H1 (cell line): ENCODE measurements around the gene RCBTB1. TPM values are rescaled to one million over a fixed set of nuclear protein-coding genes. Genes with fewer than 3 reads are reported as not detected.

Source experiments
- CTCF ChIA-PET: fragments of 300-600 bp; sonication (Branson Sonifier 250); formaldehyde crosslinking; loops from one replicate; lab custom pipeline; 2021; ENCODE audit not compliant: partially characterized antibody; lab: Charles Lee
- POLR2A ChIA-PET: fragments of 300-600 bp; sonication (Branson Sonifier 250); formaldehyde crosslinking; loops from one replicate; lab custom pipeline; 2021; ENCODE audit warnings: inconsistent platforms; ENCODE audit not compliant: partially characterized antibody; lab: Charles Lee
- DNase-seq, 2 experiments: peaks; one replicate each; pipeline versions ENCODE4 v3.0.0 to v3.0.0-alpha.2; 2010 to 2022; ENCODE audit warnings: low spot score in 2 of 2, low read depth in 1 of 2, mixed read lengths in 1 of 2
- FAIRE-seq: peaks from 2 replicates; lab custom pipeline; 2011; peaks lifted over from hg19 to GRCh38; lab: Jason Lieb, UNC
- H2AFZ ChIP-seq: 2 replicates; pipeline ENCODE4 v1.8.1; 2012; ENCODE audit warnings: low read length, inconsistent platforms
- H2AK5ac ChIP-seq: 2 replicates; pipeline ENCODE4 v1.6.1; 2013; ENCODE audit warnings: low read depth, low read length
- H2BK120ac ChIP-seq: replicated peaks from 2 replicates; pipeline ENCODE3; 2013; ENCODE audit warnings: low read depth, low read length, inconsistent platforms
- H2BK12ac ChIP-seq: 2 replicates; pipeline ENCODE4 v1.6.1; 2013; ENCODE audit warnings: low read depth, low read length
- H2BK15ac ChIP-seq: 2 replicates; pipeline ENCODE4 v1.6.1; 2013; ENCODE audit warnings: low read length
- H2BK20ac ChIP-seq: 2 replicates; pipeline ENCODE4 v1.6.1; 2013; ENCODE audit warnings: low read length
- H2BK5ac ChIP-seq: 2 replicates; pipeline ENCODE4 v1.6.1; 2013; ENCODE audit warnings: low read depth, low read length
- H3K14ac ChIP-seq: 2 replicates; pipeline ENCODE4 v1.6.1; 2013; ENCODE audit warnings: inconsistent platforms; ENCODE audit not compliant: insufficient read length
- H3K18ac ChIP-seq: 2 replicates; pipeline ENCODE4 v1.6.1; 2013; ENCODE audit warnings: low read length; ENCODE audit errors: extremely low read depth
- H3K23ac ChIP-seq: 2 replicates; pipeline ENCODE4 v1.6.1; 2013; ENCODE audit warnings: inconsistent platforms; ENCODE audit not compliant: insufficient read length
- H3K23me2 ChIP-seq: 2 replicates; pipeline ENCODE4 v1.6.1; 2013; ENCODE audit warnings: low read depth, low read length
- H3K27ac ChIP-seq: 2 replicates; pipeline ENCODE4 v1.6.1; 2011; ENCODE audit warnings: low read depth, low read length, inconsistent platforms
- H3K27me3 ChIP-seq, 4 experiments: replicated peaks in 1 of 4; 1 replicate in 1 of 4; 2 replicates in 3 of 4; pipeline versions ENCODE4 v1.6.1 to v1.8.1; 2011 to 2013; ENCODE audit warnings: low read length in 3 of 4, mild to moderate bottlenecking in 3 of 4, inconsistent platforms in 2 of 4, mixed read lengths in 2 of 4, moderate library complexity in 1 of 4; ENCODE audit not compliant: control insufficient read depth in 3 of 4, insufficient read depth in 3 of 4; ENCODE audit errors: extremely low read depth in 1 of 4
- H3K36me3 ChIP-seq, 4 experiments: 2 replicates each; pipeline versions ENCODE4 v1.6.1 to v1.8.1; 2011 to 2013; ENCODE audit warnings: mild to moderate bottlenecking in 4 of 4, low read length in 3 of 4, moderate library complexity in 2 of 4, control low read depth in 1 of 4, inconsistent platforms in 1 of 4; ENCODE audit not compliant: insufficient read depth in 4 of 4, control insufficient read depth in 2 of 4
- H3K4ac ChIP-seq: replicated peaks from 2 replicates; pipeline ENCODE3; 2013; ENCODE audit warnings: low read length, low read depth, mixed read lengths, inconsistent platforms; ENCODE audit not compliant: insufficient read length
- H3K4me1 ChIP-seq, 4 experiments: replicated peaks in 1 of 4; 1 replicate in 1 of 4; 2 replicates in 3 of 4; pipeline versions ENCODE4 v1.6.1 to v1.8.1; 2011 to 2013; ENCODE audit warnings: low read length in 3 of 4, inconsistent platforms in 2 of 4, mixed read lengths in 1 of 4; ENCODE audit not compliant: insufficient read depth in 4 of 4, control insufficient read depth in 3 of 4
- H3K4me2 ChIP-seq, 2 experiments: 2 replicates each; pipeline versions ENCODE4 v1.6.1 to v1.8.1; 2011 to 2013; ENCODE audit warnings: low read depth in 2 of 2, low read length in 2 of 2, control low read depth in 1 of 2, inconsistent platforms in 1 of 2, mild to moderate bottlenecking in 1 of 2; ENCODE audit not compliant: insufficient read depth in 1 of 2
- H3K4me3 ChIP-seq, 4 experiments: fragments of 200-600, 300-600 bp in 1 of 4; sonication (generic), shearing (Covaris generic), sonication (Bioruptor Twin) in 1 of 4; 2 replicates each; pipeline versions ENCODE4 v1.5.1 to v1.8.1; 2011 to 2016; ENCODE audit warnings: low read length in 4 of 4, low read depth in 3 of 4, control low read depth in 2 of 4, inconsistent platforms in 2 of 4, mild to moderate bottlenecking in 2 of 4, mixed read lengths in 1 of 4, moderate library complexity in 1 of 4; ENCODE audit not compliant: insufficient read depth in 2 of 4; ENCODE audit errors: extremely low read depth in 1 of 4
- H3K56ac ChIP-seq: replicated peaks from 2 replicates; pipeline ENCODE3; 2013; ENCODE audit warnings: low read depth, mild to moderate bottlenecking, mixed read lengths, low read length, inconsistent platforms; ENCODE audit not compliant: insufficient read length
- H3K79me1 ChIP-seq: 2 replicates; pipeline ENCODE4 v1.6.1; 2013; ENCODE audit warnings: low read depth, low read length, control low read depth
- H3K79me2 ChIP-seq, 2 experiments: 2 replicates each; pipeline versions ENCODE4 v1.6.1 to v1.8.1; 2012 to 2013; ENCODE audit warnings: low read length in 2 of 2, mild to moderate bottlenecking in 2 of 2, inconsistent platforms in 1 of 2; ENCODE audit not compliant: insufficient read depth in 2 of 2, control insufficient read depth in 1 of 2
- H3K9ac ChIP-seq, 4 experiments: replicated peaks in 1 of 4; 1 replicate in 1 of 4; 2 replicates in 3 of 4; pipeline versions ENCODE4 v1.6.1 to v1.8.1; 2011 to 2013; ENCODE audit warnings: low read depth in 3 of 4, low read length in 3 of 4, control low read depth in 2 of 4, mild to moderate bottlenecking in 2 of 4, moderate library complexity in 2 of 4, inconsistent platforms in 1 of 4; ENCODE audit errors: extremely low read depth in 1 of 4
- H3K9me3 ChIP-seq, 2 experiments: 2 replicates each; pipeline versions ENCODE4 v1.6.1 to v1.8.1; 2012 to 2013; ENCODE audit warnings: mild to moderate bottlenecking in 2 of 2, moderate library complexity in 2 of 2, control low read depth in 1 of 2, inconsistent platforms in 1 of 2, low read depth in 1 of 2, low read length in 1 of 2, mixed read lengths in 1 of 2; ENCODE audit not compliant: insufficient read depth in 2 of 2
- H4K20me1 ChIP-seq, 2 experiments: replicated peaks in 1 of 2; 2 replicates each; pipeline versions ENCODE3 to v1.8.1; 2011 to 2013; ENCODE audit warnings: inconsistent platforms in 2 of 2, low read length in 2 of 2, mild to moderate bottlenecking in 1 of 2; ENCODE audit not compliant: insufficient read depth in 2 of 2, control insufficient read depth in 1 of 2
- H4K5ac ChIP-seq: 2 replicates; pipeline ENCODE4 v1.6.1; 2013; ENCODE audit warnings: low read length, low read depth, mixed read lengths, inconsistent platforms; ENCODE audit not compliant: insufficient read length
- H4K8ac ChIP-seq: 2 replicates; pipeline ENCODE4 v1.8.0; 2013; ENCODE audit warnings: mild to moderate bottlenecking, moderate library complexity, low read length, inconsistent platforms; ENCODE audit not compliant: insufficient read depth; ENCODE audit errors: extremely low read depth
- H4K91ac ChIP-seq: replicated peaks from 2 replicates; pipeline ENCODE3; 2013; ENCODE audit warnings: low read length, mixed read lengths, inconsistent platforms; ENCODE audit not compliant: insufficient read length
- BACH1 ChIP-seq: IDR thresholded peaks from 2 replicates; pipeline ENCODE4 v1.6.1; 2012; ENCODE audit warnings: low read length, improper control_type of control experiment
- CBX5 ChIP-seq: fragments of 300-800, 300-1000 bp; sonication (generic); IDR thresholded peaks from 2 replicates; pipeline ENCODE4 v1.7.1; 2016; ENCODE audit warnings: antibody characterized with exemption, low read length, low read depth
- CHD1 ChIP-seq: IDR thresholded peaks from 2 replicates; pipeline ENCODE4 v1.6.1; 2012; ENCODE audit warnings: low read depth, low read length, improper control_type of control experiment
- HDAC2 ChIP-seq, 2 experiments: fragments of 300-600 bp in 1 of 2; sonication (generic) in 1 of 2; IDR thresholded peaks; 2 replicates each; pipeline ENCODE4 v1.6.1; 2011 to 2012; ENCODE audit warnings: low read depth in 2 of 2, low read length in 2 of 2, mild to moderate bottlenecking in 2 of 2, moderate library complexity in 2 of 2, borderline replicate concordance in 1 of 2, inconsistent platforms in 1 of 2
- MAFK ChIP-seq: IDR thresholded peaks from 2 replicates; pipeline ENCODE4 v1.6.1; 2012; ENCODE audit warnings: low read depth, mild to moderate bottlenecking, improper control_type of control experiment, low read length
- SAP30 ChIP-seq: fragments of 300-600 bp; sonication (generic); IDR thresholded peaks from 2 replicates; pipeline ENCODE4 v1.7.1; 2012; ENCODE audit warnings: low read length, moderate library complexity, mild to moderate bottlenecking, inconsistent platforms; ENCODE audit not compliant: insufficient read depth, insufficient replicate concordance
- SIRT6 ChIP-seq: IDR thresholded peaks from one replicate; pipeline ENCODE4 v1.7.1; 2012; ENCODE audit warnings: low read length, inconsistent platforms
- TBP ChIP-seq: IDR thresholded peaks from 2 replicates; pipeline ENCODE4 v1.6.1; 2011; ENCODE audit warnings: low read depth, low read length, improper control_type of control experiment
- TCF12 ChIP-seq: IDR thresholded peaks from 2 replicates; pipeline ENCODE4 v1.6.1; 2011; ENCODE audit warnings: low read depth, mild to moderate bottlenecking, low read length
- ZNF274 ChIP-seq: IDR thresholded peaks from 2 replicates; pipeline ENCODE4 v1.7.0; 2012; ENCODE audit warnings: low read length, borderline replicate concordance; ENCODE audit errors: extremely low read depth
- WGBS, 2 experiments: shearing (Covaris generic) in 1 of 2; methylation state at CpG; one replicate each; pipeline versions ENCODE4 v1.1.6 to v1.1.7; 2013 to 2015; ENCODE audit warnings: low lambda C conversion rate in 2 of 2, mixed read lengths in 2 of 2, inconsistent platforms in 1 of 2, low coverage in 1 of 2, missing lambda C conversion rate in 1 of 2; ENCODE audit not compliant: insufficient replicate concordance in 2 of 2, insufficient coverage in 1 of 2, insufficient read length in 1 of 2; ENCODE audit errors: extremely low coverage in 1 of 2, missing lambda C conversion rate in 1 of 2; 5-methylcytosine and 5-hydroxymethylcytosine counted together
- polyA plus RNA-seq, 7 experiments: library from polyadenylated mRNA; depleted of rRNA in 3 of 7; stranded (reverse) in 5 of 7; unstranded in 2 of 7; fragments of >200 nt in 5 of 7; fragments of 200-250 nt in 2 of 7; gene quantifications; 1 replicate in 5 of 7; 2 replicates in 1 of 7; 4 replicates in 1 of 7; pipeline versions ENCODE4 v1.2.1 to v1.2.3, GENCODE V29; 2011 to 2013; ENCODE audit warnings: missing spikeins in 2 of 7, mixed read lengths in 2 of 7
- total RNA-seq: library from RNA; stranded (reverse); fragmentation: NEBNext Ultra II Directional; extraction: Animal tissue kit (Norgen Biotek cat#: 25700); gene quantifications from 2 replicates; pipeline ENCODE4 v1.2.1, GENCODE V29; 2021
- TF ChIP-seq, protein P1 (sequence below): IDR thresholded peaks from 2 replicates; pipeline ENCODE4 v1.6.1; 2011; ENCODE audit warnings: low read depth, mild to moderate bottlenecking, low read length; ENCODE audit not compliant: insufficient read depth
- TF ChIP-seq, protein P2 (sequence below): IDR thresholded peaks from 2 replicates; pipeline ENCODE4 v1.6.1; 2012; ENCODE audit warnings: low read length, inconsistent platforms

The RCBTB1 gene
- total and polyA plus RNA-seq, 2 of the 8 experiments (the other 6 are each of a cell fraction or from before 2014, with no cell fraction given): 13.7 to 29.8 TPM

DNA sequence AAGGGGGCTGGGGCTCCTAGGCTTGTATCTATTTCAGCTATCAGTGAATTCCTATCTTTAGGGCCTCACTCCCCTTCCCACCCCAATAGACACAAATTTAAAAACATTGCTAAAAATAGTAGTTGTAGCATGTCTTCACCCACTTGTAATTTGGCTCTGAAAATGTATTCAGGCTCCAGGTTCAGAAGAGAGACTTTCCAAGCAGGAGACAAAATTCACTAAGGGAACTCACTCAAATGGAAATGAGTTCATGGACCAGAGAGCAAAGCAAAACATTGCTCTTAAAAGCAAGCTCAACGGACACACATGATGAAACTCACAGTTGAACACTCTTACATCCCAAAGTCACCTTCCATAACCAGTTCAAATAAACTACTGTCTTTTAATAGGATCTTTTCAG lies 52.8 kb downstream of the RCBTB1 start:
- ChIA-PET CTCF (interaction anchor here (1.0 kb wide), 1 partner anchor 27 kb away, joined by 4 read pairs; no protein-coding TSS in a partner anchor), POLR2A (no interaction called here)
- TF ChIP-seq CHD1: no peak
- no peak for TF ChIP-seq HDAC2 (IDR thresholded peaks at IDR 0.05; ENCODE audit: borderline replicate concordance in 1 of 2, low read depth in 2 of 2, low read length in 2 of 2)
- TF ChIP-seq TBP: no peak
- TF ChIP-seq BACH1: no peak
- TF ChIP-seq, protein P1, sequence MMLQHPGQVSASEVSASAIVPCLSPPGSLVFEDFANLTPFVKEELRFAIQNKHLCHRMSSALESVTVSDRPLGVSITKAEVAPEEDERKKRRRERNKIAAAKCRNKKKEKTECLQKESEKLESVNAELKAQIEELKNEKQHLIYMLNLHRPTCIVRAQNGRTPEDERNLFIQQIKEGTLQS: no peak
- TF ChIP-seq TCF12: no peak
- no peak for TF ChIP-seq SAP30
- no peak for TF ChIP-seq MAFK
- no peak for TF ChIP-seq SIRT6
- no peak for TF ChIP-seq ZNF274
- TF ChIP-seq, protein P2, sequence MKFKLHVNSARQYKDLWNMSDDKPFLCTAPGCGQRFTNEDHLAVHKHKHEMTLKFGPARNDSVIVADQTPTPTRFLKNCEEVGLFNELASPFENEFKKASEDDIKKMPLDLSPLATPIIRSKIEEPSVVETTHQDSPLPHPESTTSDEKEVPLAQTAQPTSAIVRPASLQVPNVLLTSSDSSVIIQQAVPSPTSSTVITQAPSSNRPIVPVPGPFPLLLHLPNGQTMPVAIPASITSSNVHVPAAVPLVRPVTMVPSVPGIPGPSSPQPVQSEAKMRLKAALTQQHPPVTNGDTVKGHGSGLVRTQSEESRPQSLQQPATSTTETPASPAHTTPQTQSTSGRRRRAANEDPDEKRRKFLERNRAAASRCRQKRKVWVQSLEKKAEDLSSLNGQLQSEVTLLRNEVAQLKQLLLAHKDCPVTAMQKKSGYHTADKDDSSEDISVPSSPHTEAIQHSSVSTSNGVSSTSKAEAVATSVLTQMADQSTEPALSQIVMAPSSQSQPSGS: no peak
- TF ChIP-seq CBX5: no peak

More for the DNA sequence above, 52.8 kb downstream of the RCBTB1 start:
- Histone ChIP-seq H3K56ac (no peak overlapping the region), H3K27ac (no peak overlapping the region), H3K4me1 (no peaks in the 10 kb centered on the region), H3K27me3 (no peaks in the 10 kb centered on the region), H2AFZ (no peak overlapping the region), H3K79me2 (no peaks in the 10 kb centered on the region), H3K23ac (no peak overlapping the region), H3K4ac (no peak overlapping the region), H2BK12ac (no peak overlapping the region), H2BK15ac (no peak overlapping the region), H3K23me2 (no peaks in the 10 kb centered on the region), H3K4me3 (no peak overlapping the region), H2AK5ac (no peak overlapping the region), H4K5ac (no peak overlapping the region), H4K20me1 (peaks cover 0 to 2% of the 10 kb centered on the region in 2 experiments), H2BK5ac (no peak overlapping the region), H2BK20ac (no peak overlapping the region), H3K9me3 (no peaks in the 10 kb centered on the region), H3K9ac (no peak overlapping the region), H3K36me3 (peaks cover 0 to 16% (median 2%) of the 10 kb centered on the region in 4 experiments; a peak in 4 of 8 replicates), H4K8ac (no peak overlapping the region), H3K4me2 (no peak overlapping the region), H3K79me1 (no peaks in the 10 kb centered on the region), H3K18ac (no peak overlapping the region), H4K91ac (no peak overlapping the region), H3K14ac (no peak overlapping the region), H2BK120ac (no peak overlapping the region)
- no peak for DNase-seq
- FAIRE-seq: no peak
- WGBS, 2 experiments: 93% methylated on average over 1 of the region's 1 CpG; no CpG with 5 or more reads in 1 of the 2 experiments
